ENCODE results near the gene COL13A1. TPM values are rescaled to one million over a fixed set of nuclear protein-coding genes. Genes with fewer than 3 reads are reported as not detected.

The COL13A1 gene
- total RNA-seq, 1 donor from 2014 or later: 0.86 TPM

- H3K4me3 ChIP-seq (ENCODE audit: insufficient read depth, low read depth, low read length): no peak overlapping the region
- H3K4me2 ChIP-seq (ENCODE audit: low read length): no peak overlapping the region
- no peaks in the 10 kb centered on the region for H3K4me1 Mint-ChIP-seq (ENCODE audit: low read depth, unreplicated experiment)
- no peaks in the 10 kb centered on the region for H3K9me3 ChIP-seq (ENCODE audit: insufficient read depth, low read depth, low read length)
- H3K36me3 Mint-ChIP-seq (ENCODE audit: low read depth, unreplicated experiment): no peaks in the 10 kb centered on the region
- H3K79me2 ChIP-seq (ENCODE audit: insufficient read depth, low read length): no peaks in the 10 kb centered on the region
- H4K20me1 ChIP-seq (ENCODE audit: insufficient read depth, low read length): no peaks in the 10 kb centered on the region
- TF ChIP-seq, protein P1, sequence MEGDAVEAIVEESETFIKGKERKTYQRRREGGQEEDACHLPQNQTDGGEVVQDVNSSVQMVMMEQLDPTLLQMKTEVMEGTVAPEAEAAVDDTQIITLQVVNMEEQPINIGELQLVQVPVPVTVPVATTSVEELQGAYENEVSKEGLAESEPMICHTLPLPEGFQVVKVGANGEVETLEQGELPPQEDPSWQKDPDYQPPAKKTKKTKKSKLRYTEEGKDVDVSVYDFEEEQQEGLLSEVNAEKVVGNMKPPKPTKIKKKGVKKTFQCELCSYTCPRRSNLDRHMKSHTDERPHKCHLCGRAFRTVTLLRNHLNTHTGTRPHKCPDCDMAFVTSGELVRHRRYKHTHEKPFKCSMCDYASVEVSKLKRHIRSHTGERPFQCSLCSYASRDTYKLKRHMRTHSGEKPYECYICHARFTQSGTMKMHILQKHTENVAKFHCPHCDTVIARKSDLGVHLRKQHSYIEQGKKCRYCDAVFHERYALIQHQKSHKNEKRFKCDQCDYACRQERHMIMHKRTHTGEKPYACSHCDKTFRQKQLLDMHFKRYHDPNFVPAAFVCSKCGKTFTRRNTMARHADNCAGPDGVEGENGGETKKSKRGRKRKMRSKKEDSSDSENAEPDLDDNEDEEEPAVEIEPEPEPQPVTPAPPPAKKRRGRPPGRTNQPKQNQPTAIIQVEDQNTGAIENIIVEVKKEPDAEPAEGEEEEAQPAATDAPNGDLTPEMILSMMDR (IDR thresholded peaks at IDR 0.05; ENCODE audit: insufficient read depth, low read depth, low read length): no peak
- TF ChIP-seq EZH2 (IDR thresholded peaks at IDR 0.05; ENCODE audit: insufficient read depth, low read length): no peak
- H3K4me1 ChIP-seq (ENCODE audit: insufficient read depth, low read length): no peaks in the 10 kb centered on the region
- H3K27me3 ChIP-seq (ENCODE audit: insufficient read depth, low read length): no peaks in the 10 kb centered on the region
- no peaks in the 10 kb centered on the region for H3K9me3 Mint-ChIP-seq (ENCODE audit: unreplicated experiment)
- no peak overlapping the region for H2AFZ ChIP-seq (ENCODE audit: low read depth, low read length)
- peaks cover 73% of the 10 kb centered on the region for H3K27me3 Mint-ChIP-seq (ENCODE audit: low read depth, unreplicated experiment)
- FAIRE-seq: no peak
- H3K36me3 ChIP-seq (ENCODE audit: insufficient read depth, low read length): no peaks in the 10 kb centered on the region
- H3K27ac ChIP-seq (ENCODE audit: low read depth, low read length): no peak overlapping the region
- H3K27ac Mint-ChIP-seq (ENCODE audit: unreplicated experiment): no peak overlapping the region
- DNase-seq (ENCODE audit: low read depth): no peak
- H3K4me3 Mint-ChIP-seq (ENCODE audit: unreplicated experiment): no peak overlapping the region
- no peak overlapping the region for H3K9ac ChIP-seq (ENCODE audit: low read length)
Observed at GRCh38 chr10:69912589-69912988, 110.9 kb downstream of the COL13A1 start.

- H3K9me3 ChIP-seq (ENCODE audit: insufficient read depth, low read depth, low read length): no peaks in the 10 kb centered on the region
- no peak overlapping the region for H3K4me3 Mint-ChIP-seq (ENCODE audit: unreplicated experiment)
Observed at GRCh38 chr10:69913606-69914382, 112.1 kb downstream of the COL13A1 start.

More at GRCh38 chr10:69913606-69914382, 112.1 kb downstream of the COL13A1 start:
- H3K27ac ChIP-seq (ENCODE audit: low read depth, low read length): no peak overlapping the region
- no peak for FAIRE-seq
- H3K9ac ChIP-seq (ENCODE audit: low read length): no peak overlapping the region
- no peak overlapping the region for H2AFZ ChIP-seq (ENCODE audit: low read depth, low read length)
- Mint-ChIP-seq H3K36me3 (ENCODE audit: low read depth, unreplicated experiment) (no peaks in the 10 kb centered on the region), H3K9me3 (ENCODE audit: unreplicated experiment) (no peaks in the 10 kb centered on the region), H3K4me1 (ENCODE audit: low read depth, unreplicated experiment) (no peaks in the 10 kb centered on the region), H3K27me3 (ENCODE audit: low read depth, unreplicated experiment) (peaks cover 72% of the 10 kb centered on the region), H3K27ac (ENCODE audit: unreplicated experiment) (no peak overlapping the region)
- H3K4me3 ChIP-seq (ENCODE audit: insufficient read depth, low read depth, low read length): no peak overlapping the region
- no peaks in the 10 kb centered on the region for H3K36me3 ChIP-seq (ENCODE audit: insufficient read depth, low read length)
- no peaks in the 10 kb centered on the region for H3K27me3 ChIP-seq (ENCODE audit: insufficient read depth, low read length)
- H4K20me1 ChIP-seq (ENCODE audit: insufficient read depth, low read length): no peaks in the 10 kb centered on the region
- TF ChIP-seq, protein P1 (IDR thresholded peaks at IDR 0.05; ENCODE audit: insufficient read depth, low read depth, low read length): no peak
- no peak for TF ChIP-seq EZH2 (IDR thresholded peaks at IDR 0.05; ENCODE audit: insufficient read depth, low read length)
- H3K4me1 ChIP-seq (ENCODE audit: insufficient read depth, low read length): no peaks in the 10 kb centered on the region
- H3K79me2 ChIP-seq (ENCODE audit: insufficient read depth, low read length): no peaks in the 10 kb centered on the region
- H3K4me2 ChIP-seq (ENCODE audit: low read length): no peak overlapping the region
- DNase-seq (ENCODE audit: low read depth): no peak

Measured in astrocyte (in vitro differentiated cells and primary cell).